GM23338 (cell line): ENCODE measurements around the gene RIMS3. TPM values are rescaled to one million over a fixed set of nuclear protein-coding genes. Genes with fewer than 3 reads are reported as not detected.

ENCODE experiments used
- ATAC-seq: fragments of 200-7000 bp; cut with Tn5 transposase; 3 replicates; pipeline ENCODE4 v1.9.1; 2020
- DNase-seq: peaks from one replicate; pipeline ENCODE4 v3.0.0-alpha.2; 2015; ENCODE audit warnings: low spot score
- H2AFZ ChIP-seq: fragments of 200-600 bp; sonication (generic); 2 replicates; pipeline ENCODE4 v1.8.0; 2016; ENCODE audit warnings: antibody characterized with exemption, mild to moderate bottlenecking, moderate library complexity
- H3F3A ChIP-seq: fragments of 200-600 bp; sonication (generic); replicated peaks from 2 replicates; pipeline ENCODE4 v1.8.0; 2017; ENCODE audit warnings: antibody characterized with exemption, mixed run types, low read depth
- H3K27ac ChIP-seq: fragments of 200-600 bp; sonication (generic); 2 replicates; pipeline ENCODE4 v1.6.1; 2016; ENCODE audit warnings: low read depth
- H3K27me3 ChIP-seq: fragments of 200-600 bp; sonication (generic); 2 replicates; pipeline ENCODE4 v1.8.0; 2016; ENCODE audit warnings: mild to moderate bottlenecking, mixed run types, moderate library complexity; ENCODE audit not compliant: insufficient read depth
- H3K36me3 ChIP-seq: fragments of 200-600 bp; sonication (generic); 2 replicates; pipeline ENCODE4 v1.8.0; 2016; ENCODE audit warnings: mild to moderate bottlenecking; ENCODE audit not compliant: insufficient read depth
- H3K4me1 ChIP-seq: fragments of 200-600 bp; sonication (generic); 2 replicates; pipeline ENCODE4 v1.8.0; 2016; ENCODE audit warnings: mild to moderate bottlenecking, moderate library complexity; ENCODE audit not compliant: insufficient read depth
- H3K4me2 ChIP-seq: fragments of 200-600 bp; sonication (generic); 2 replicates; pipeline ENCODE4 v1.7.1; 2017; ENCODE audit warnings: mixed run types
- H3K4me3 ChIP-seq: fragments of 200-600 bp; sonication (generic); 2 replicates; pipeline ENCODE4 v1.6.1; 2016; ENCODE audit warnings: mixed run types
- H3K79me2 ChIP-seq: fragments of 200-600 bp; sonication (generic); replicated peaks from 2 replicates; pipeline ENCODE4 v1.8.0; 2017; ENCODE audit warnings: mild to moderate bottlenecking; ENCODE audit not compliant: insufficient read depth
- H3K9me2 ChIP-seq: fragments of 200-600 bp; sonication (generic); 2 replicates; pipeline ENCODE4 v1.8.0; 2017; ENCODE audit not compliant: insufficient read depth
- H4K20me1 ChIP-seq: fragments of 200-600 bp; sonication (generic); replicated peaks from 2 replicates; pipeline ENCODE4 v1.8.0; 2017; ENCODE audit warnings: mild to moderate bottlenecking; ENCODE audit not compliant: insufficient read depth
- H3K27ac Mint-ChIP-seq: 2 replicates; pipeline ENCODE4 v1.8.0; 2020; ENCODE audit warnings: inconsistent platforms, mild to moderate bottlenecking, moderate library complexity, mixed read lengths
- H3K27me3 Mint-ChIP-seq: 3 replicates; pipeline ENCODE4 v1.8.0; 2022; ENCODE audit warnings: low read depth, mild to moderate bottlenecking, moderate library complexity, mixed read lengths, inconsistent platforms; ENCODE audit not compliant: insufficient read depth, poor library complexity
- H3K36me3 Mint-ChIP-seq: 3 replicates; pipeline ENCODE4 v1.8.0; 2021; ENCODE audit warnings: low read depth, mild to moderate bottlenecking, inconsistent platforms, moderate library complexity, mixed read lengths
- H3K4me1 Mint-ChIP-seq: 3 replicates; pipeline ENCODE4 v1.8.0; 2020; ENCODE audit warnings: mild to moderate bottlenecking, inconsistent platforms, mixed read lengths
- H3K4me3 Mint-ChIP-seq: 3 replicates; pipeline ENCODE4 v1.8.0; 2021; ENCODE audit warnings: moderate library complexity, mild to moderate bottlenecking, inconsistent platforms, mixed read lengths
- H3K9me3 Mint-ChIP-seq: 3 replicates; pipeline ENCODE4 v1.8.0; 2020; ENCODE audit warnings: moderate library complexity, mild to moderate bottlenecking, inconsistent platforms, mixed read lengths
- EZH2 ChIP-seq: fragments of 200-600 bp; sonication (generic); IDR thresholded peaks from one replicate; pipeline ENCODE4 v1.8.0; 2017; ENCODE audit warnings: antibody characterized with exemption, mild to moderate bottlenecking, low read depth; ENCODE audit not compliant: unreplicated experiment
- EZH2phosphoT487 ChIP-seq: fragments of 200-600 bp; sonication (generic); IDR thresholded peaks from one replicate; pipeline ENCODE4 v1.8.1; 2018; ENCODE audit warnings: antibody characterized with exemption; ENCODE audit not compliant: unreplicated experiment
- JUNB ChIP-seq: IDR thresholded peaks from one replicate; pipeline ENCODE4 v1.6.1; 2016; ENCODE audit warnings: antibody characterized with exemption; ENCODE audit not compliant: unreplicated experiment
- NANOG ChIP-seq: IDR thresholded peaks from 2 replicates; pipeline ENCODE4 v1.6.1; 2016; ENCODE audit warnings: antibody characterized with exemption, borderline replicate concordance
- POLR2AphosphoS5 ChIP-seq: IDR thresholded peaks from 2 replicates; pipeline ENCODE4 v1.6.1; 2016; ENCODE audit warnings: antibody characterized with exemption, low read depth
- REST ChIP-seq: IDR thresholded peaks from one replicate; pipeline ENCODE4 v1.6.1; 2018; ENCODE audit warnings: antibody characterized with exemption; ENCODE audit not compliant: unreplicated experiment
- STAT1 ChIP-seq: IDR thresholded peaks from one replicate; pipeline ENCODE4 v1.6.1; 2016; ENCODE audit warnings: antibody characterized with exemption; ENCODE audit not compliant: unreplicated experiment
- ZNF114 ChIP-seq: fragments of 250-450 bp; sonication (Bioruptor Pico); IDR thresholded peaks from 2 replicates; pipeline ENCODE4 v1.5.0; 2020; ENCODE audit warnings: mild to moderate bottlenecking, moderate library complexity
- ZNF331 ChIP-seq: fragments of 250-450 bp; sonication (Bioruptor Pico); IDR thresholded peaks from 2 replicates; pipeline ENCODE4 v1.5.0; 2020; ENCODE audit warnings: low read depth, mild to moderate bottlenecking, moderate library complexity
- polyA plus RNA-seq: library from polyadenylated mRNA; unstranded; fragments of >200 nt; fragmentation: Nextera tagmentation; extraction: Ambion mirVana; gene quantifications from 2 replicates; pipeline ENCODE4 v1.2.1, GENCODE V29; 2016
- total RNA-seq: library from RNA; depleted of rRNA; stranded (reverse); fragments of >200 nt; shearing (Covaris generic); gene quantifications from 2 replicates; pipeline ENCODE4 v1.2.3, GENCODE V29; 2014
- TF ChIP-seq, protein P1 (sequence below): IDR thresholded peaks from 2 replicates; pipeline ENCODE4 v1.6.1; 2016; ENCODE audit warnings: antibody characterized with exemption
- TF ChIP-seq, protein P2 (sequence below), 2 experiments: fragments of 200-600 bp in 1 of 2; sonication (generic) in 1 of 2; conservative IDR thresholded peaks; 2 replicates each; pipeline versions ENCODE4 v1.5.1 to v1.6.1; 2016 to 2017; ENCODE audit warnings: antibody characterized with exemption in 2 of 2, low read depth in 2 of 2, mild to moderate bottlenecking in 2 of 2, moderate library complexity in 1 of 2
- TF ChIP-seq, protein P3 (sequence below): fragments of 250-450 bp; sonication (Bioruptor Pico); IDR thresholded peaks from 2 replicates; pipeline ENCODE4 v1.5.0; 2020; ENCODE audit warnings: mild to moderate bottlenecking, moderate library complexity

The RIMS3 gene
- total and polyA plus RNA-seq, 2 experiments from 2014 or later = 8.7 to 27.2 TPM

DNA sequence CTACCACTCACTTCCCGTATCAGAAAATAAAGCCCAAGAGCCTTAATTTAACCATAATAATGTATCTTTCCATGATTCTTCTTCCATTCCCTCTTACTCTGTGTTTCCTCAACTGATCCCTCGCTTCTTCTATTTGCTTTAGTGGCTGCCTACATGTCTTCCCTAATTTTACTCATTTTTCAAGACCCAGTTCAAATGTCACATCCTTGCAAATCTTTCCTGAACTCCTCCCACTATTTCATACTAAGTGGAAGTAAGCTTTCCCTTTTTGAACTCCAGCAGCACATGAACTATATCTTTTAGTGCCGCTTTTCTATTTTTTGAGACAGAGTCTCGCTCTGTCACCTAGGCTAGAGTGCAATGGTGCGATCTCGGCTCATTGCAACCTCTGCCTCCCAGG, 22.2 kb upstream of the RIMS3 start:
- Histone ChIP-seq H3K9me2 (0 out of 2 replicates have a peak, but pooled peaks cover 5% of the 10 kb centered on the region), H3K4me2 (no peak overlapping the region), H3K4me1 (peaks cover 11% of the 10 kb centered on the region; the same call in 1 of the 2 replicates), H3K27me3 (no peaks in the 10 kb centered on the region), H3K36me3 (no peaks in the 10 kb centered on the region), H3K4me3 (no peak overlapping the region), H3K27ac (no peak overlapping the region), H3F3A (0 out of 2 replicates have a peak, but pooled peaks cover 3% of the 10 kb centered on the region), H3K79me2 (peaks cover 34% of the 10 kb centered on the region), H4K20me1 (peaks cover 21% of the 10 kb centered on the region), H2AFZ (no peak overlapping the region)
- Mint-ChIP-seq H3K4me1 (peaks cover 16% of the 10 kb centered on the region), H3K27me3 (peaks cover 12% of the 10 kb centered on the region), H3K27ac (no peak overlapping the region), H3K9me3 (no peaks in the 10 kb centered on the region; the same call in 1 of the 3 replicates), H3K4me3 (no peak overlapping the region; the same call in 2 of the 3 replicates), H3K36me3 (peaks cover 31% of the 10 kb centered on the region)
- TF ChIP-seq STAT1 = no peak
- TF ChIP-seq ZNF331 (CRISPR knock-in tag) = no peak
- TF ChIP-seq POLR2AphosphoS5 = no peak
- no peak for TF ChIP-seq EZH2
- TF ChIP-seq REST = no peak
- no peak for TF ChIP-seq NANOG
- TF ChIP-seq EZH2phosphoT487 = no peak
- TF ChIP-seq JUNB = no peak
- no peak for TF ChIP-seq ZNF114 (CRISPR knock-in tag)
- TF ChIP-seq, protein P1, sequence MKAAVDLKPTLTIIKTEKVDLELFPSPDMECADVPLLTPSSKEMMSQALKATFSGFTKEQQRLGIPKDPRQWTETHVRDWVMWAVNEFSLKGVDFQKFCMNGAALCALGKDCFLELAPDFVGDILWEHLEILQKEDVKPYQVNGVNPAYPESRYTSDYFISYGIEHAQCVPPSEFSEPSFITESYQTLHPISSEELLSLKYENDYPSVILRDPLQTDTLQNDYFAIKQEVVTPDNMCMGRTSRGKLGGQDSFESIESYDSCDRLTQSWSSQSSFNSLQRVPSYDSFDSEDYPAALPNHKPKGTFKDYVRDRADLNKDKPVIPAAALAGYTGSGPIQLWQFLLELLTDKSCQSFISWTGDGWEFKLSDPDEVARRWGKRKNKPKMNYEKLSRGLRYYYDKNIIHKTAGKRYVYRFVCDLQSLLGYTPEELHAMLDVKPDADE = no peak
- TF ChIP-seq, protein P2, sequence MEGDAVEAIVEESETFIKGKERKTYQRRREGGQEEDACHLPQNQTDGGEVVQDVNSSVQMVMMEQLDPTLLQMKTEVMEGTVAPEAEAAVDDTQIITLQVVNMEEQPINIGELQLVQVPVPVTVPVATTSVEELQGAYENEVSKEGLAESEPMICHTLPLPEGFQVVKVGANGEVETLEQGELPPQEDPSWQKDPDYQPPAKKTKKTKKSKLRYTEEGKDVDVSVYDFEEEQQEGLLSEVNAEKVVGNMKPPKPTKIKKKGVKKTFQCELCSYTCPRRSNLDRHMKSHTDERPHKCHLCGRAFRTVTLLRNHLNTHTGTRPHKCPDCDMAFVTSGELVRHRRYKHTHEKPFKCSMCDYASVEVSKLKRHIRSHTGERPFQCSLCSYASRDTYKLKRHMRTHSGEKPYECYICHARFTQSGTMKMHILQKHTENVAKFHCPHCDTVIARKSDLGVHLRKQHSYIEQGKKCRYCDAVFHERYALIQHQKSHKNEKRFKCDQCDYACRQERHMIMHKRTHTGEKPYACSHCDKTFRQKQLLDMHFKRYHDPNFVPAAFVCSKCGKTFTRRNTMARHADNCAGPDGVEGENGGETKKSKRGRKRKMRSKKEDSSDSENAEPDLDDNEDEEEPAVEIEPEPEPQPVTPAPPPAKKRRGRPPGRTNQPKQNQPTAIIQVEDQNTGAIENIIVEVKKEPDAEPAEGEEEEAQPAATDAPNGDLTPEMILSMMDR (conservative IDR thresholded peaks at IDR 0.05; ENCODE audit: low read depth in 2 of 2) = no peak
- TF ChIP-seq, protein P3, sequence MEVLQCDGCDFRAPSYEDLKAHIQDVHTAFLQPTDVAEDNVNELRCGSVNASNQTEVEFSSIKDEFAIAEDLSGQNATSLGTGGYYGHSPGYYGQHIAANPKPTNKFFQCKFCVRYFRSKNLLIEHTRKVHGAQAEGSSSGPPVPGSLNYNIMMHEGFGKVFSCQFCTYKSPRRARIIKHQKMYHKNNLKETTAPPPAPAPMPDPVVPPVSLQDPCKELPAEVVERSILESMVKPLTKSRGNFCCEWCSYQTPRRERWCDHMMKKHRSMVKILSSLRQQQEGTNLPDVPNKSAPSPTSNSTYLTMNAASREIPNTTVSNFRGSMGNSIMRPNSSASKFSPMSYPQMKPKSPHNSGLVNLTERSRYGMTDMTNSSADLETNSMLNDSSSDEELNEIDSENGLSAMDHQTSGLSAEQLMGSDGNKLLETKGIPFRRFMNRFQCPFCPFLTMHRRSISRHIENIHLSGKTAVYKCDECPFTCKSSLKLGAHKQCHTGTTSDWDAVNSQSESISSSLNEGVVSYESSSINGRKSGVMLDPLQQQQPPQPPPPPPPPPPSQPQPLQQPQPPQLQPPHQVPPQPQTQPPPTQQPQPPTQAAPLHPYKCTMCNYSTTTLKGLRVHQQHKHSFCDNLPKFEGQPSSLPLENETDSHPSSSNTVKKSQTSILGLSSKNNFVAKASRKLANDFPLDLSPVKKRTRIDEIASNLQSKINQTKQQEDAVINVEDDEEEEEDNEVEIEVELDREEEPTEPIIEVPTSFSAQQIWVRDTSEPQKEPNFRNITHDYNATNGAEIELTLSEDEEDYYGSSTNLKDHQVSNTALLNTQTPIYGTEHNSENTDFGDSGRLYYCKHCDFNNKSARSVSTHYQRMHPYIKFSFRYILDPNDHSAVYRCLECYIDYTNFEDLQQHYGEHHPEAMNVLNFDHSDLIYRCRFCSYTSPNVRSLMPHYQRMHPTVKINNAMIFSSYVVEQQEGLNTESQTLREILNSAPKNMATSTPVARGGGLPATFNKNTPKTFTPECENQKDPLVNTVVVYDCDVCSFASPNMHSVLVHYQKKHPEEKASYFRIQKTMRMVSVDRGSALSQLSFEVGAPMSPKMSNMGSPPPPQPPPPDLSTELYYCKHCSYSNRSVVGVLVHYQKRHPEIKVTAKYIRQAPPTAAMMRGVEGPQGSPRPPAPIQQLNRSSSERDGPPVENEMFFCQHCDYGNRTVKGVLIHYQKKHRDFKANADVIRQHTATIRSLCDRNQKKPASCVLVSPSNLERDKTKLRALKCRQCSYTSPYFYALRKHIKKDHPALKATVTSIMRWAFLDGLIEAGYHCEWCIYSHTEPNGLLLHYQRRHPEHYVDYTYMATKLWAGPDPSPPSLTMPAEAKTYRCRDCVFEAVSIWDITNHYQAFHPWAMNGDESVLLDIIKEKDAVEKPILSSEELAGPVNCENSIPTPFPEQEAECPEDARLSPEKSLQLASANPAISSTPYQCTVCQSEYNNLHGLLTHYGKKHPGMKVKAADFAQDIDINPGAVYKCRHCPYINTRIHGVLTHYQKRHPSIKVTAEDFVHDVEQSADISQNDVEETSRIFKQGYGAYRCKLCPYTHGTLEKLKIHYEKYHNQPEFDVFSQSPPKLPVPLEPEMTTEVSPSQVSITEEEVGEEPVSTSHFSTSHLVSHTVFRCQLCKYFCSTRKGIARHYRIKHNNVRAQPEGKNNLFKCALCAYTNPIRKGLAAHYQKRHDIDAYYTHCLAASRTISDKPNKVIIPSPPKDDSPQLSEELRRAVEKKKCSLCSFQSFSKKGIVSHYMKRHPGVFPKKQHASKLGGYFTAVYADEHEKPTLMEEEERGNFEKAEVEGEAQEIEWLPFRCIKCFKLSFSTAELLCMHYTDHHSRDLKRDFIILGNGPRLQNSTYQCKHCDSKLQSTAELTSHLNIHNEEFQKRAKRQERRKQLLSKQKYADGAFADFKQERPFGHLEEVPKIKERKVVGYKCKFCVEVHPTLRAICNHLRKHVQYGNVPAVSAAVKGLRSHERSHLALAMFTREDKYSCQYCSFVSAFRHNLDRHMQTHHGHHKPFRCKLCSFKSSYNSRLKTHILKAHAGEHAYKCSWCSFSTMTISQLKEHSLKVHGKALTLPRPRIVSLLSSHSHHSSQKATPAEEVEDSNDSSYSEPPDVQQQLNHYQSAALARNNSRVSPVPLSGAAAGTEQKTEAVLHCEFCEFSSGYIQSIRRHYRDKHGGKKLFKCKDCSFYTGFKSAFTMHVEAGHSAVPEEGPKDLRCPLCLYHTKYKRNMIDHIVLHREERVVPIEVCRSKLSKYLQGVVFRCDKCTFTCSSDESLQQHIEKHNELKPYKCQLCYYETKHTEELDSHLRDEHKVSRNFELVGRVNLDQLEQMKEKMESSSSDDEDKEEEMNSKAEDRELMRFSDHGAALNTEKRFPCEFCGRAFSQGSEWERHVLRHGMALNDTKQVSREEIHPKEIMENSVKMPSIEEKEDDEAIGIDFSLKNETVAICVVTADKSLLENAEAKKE (CRISPR knock-in tag) = no peak
- ATAC-seq (no peak), DNase-seq (no peak)
